Activated CD4-positive, alpha-beta T cell treated with anti-CD3 and anti-CD28 coated beads for 4 hours (primary cell): Measurements from ENCODE around the gene PDZRN4.
"Not testable (repeated sequence)": the region's sequence is repeated elsewhere in the genome, so short reads cannot be mapped to it uniquely, and the experiment has no call there.

Experiments used
- DNase-seq, 2 donors: peaks; one replicate each; pipeline ENCODE4 v3.0.0-alpha.2; 2020

Gene PDZRN4

DNA sequence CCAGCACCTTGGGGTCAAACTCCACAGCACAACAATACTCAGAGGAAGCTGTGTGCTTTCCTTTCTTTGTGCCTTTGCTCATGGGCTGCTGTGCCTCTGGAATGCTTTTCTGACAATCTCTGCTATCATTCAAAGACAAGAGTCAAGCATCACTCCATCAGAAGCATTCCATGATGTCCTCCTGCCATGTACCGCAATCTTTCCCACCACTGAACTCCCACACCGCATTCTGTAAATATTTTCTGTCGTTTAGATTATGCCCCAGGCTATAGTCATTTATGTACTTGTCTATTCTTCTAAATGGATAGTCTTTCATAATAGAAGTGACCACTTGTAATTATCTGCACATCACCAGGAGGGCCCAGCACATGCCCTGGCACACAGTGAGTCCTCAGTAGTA is 327.8 kb downstream of the PDZRN4 start:
- no peak for DNase-seq

DNA sequence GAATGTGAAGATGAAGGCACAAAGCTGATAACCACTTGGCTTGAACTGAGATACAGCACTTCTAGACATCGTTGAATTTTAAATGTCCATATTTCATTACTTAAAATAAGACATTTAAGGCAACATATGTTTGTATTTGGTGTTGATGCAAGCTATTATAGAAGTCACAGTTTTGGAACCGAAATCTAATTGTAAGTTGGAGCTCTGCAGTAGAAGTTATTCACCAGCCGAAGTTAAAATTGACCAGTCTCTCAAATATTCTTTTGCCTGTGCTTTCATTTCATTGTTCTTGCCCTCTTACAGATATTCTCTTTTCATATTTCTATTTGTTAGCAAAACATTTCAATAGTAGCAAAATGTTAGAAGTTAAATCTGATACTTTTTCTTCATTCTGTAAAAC is 332.7 kb downstream of the PDZRN4 start:
- no peak for DNase-seq

DNA sequence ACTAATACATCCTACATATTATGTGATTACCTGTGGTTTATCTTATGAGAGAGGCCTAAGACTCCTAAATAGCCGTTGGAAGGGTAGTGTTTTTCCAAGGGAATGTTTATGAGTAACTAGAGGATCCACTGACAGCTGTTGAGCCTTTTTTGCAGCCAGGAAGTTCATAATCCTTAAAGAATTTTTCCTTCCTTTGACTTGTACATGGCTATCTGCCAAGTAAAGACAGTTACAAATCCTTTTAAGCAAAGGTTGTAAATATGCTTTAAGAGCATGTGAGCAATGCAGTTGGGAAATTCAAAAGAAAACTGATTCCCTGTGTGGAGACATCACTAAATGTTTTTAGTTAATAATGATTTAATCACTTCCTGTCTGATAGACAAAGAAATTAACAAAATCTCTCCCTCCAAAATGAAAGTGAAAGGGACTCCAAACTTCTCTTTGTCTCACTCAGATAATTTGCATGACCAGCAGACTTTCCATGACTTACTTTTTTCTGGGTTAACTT is 333.8 kb downstream of the PDZRN4 start:
- no peak for DNase-seq

DNA sequence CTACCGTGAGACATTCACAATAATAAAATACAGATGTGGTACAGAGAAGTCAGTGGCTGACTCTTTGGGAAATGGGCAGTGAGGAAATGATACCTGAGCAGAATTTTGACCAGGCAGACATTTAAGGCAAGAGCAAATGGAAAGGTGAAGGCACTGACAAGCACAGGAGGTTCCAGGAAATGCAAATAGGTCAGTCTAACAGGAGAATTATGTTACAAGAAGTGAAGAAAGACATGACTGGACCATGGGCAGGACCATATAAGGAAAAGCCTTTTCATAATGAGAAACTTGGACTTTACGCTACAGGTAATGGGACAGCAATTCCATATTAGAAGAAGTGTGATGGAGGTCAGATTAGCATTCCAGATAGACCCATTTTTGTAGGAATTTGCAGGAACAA is 338.9 kb downstream of the PDZRN4 start:
- DNase-seq, result no peak

DNA sequence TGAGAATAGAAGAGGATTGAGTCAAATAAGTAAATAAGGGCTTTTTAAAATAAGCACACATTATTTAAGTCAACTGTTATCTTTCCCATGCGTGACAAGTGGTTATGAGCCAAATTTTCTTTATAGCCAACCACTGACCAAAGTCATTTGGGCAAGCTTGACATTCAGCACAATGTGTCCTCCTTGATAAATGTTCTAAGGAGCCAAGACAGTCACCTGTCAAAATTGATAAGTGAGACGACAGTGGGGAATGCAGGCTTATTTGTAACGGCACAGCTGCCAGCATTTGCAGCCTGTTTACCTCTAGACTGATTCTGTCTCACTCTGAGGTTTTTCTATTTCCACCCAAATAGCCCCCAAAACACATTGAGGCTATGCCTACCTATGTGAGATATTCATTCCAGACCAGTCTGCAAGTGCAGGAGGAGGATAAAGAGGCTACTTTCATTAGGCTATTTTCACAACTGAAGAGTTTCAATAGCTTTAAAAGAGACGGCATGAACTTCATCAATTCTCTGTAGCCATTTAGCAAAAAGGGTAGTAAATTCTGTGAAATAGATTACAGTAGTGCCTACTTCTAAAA is 339.5 kb downstream of the PDZRN4 start:
- DNase-seq, result no peak

DNA sequence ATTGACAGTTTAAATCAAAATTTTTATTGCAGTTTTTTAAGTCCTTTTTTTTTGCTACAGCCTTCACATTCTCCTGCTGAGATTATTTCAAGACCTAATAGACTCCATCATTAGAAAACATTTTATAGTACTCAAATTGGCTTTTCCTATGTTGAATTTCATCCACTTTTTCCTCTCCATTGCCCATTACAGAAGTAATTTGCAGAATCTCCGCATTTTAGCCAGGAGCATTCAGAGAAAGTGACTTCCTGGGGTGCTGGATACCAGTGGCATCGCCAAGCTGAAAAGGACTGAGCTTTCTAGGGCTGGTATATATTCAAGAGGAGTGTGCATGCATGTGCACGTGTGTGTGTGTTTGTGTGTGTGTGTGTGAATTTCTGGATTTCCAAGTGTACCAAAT is 340.8 kb downstream of the PDZRN4 start:
- DNase-seq, result no peak

DNA sequence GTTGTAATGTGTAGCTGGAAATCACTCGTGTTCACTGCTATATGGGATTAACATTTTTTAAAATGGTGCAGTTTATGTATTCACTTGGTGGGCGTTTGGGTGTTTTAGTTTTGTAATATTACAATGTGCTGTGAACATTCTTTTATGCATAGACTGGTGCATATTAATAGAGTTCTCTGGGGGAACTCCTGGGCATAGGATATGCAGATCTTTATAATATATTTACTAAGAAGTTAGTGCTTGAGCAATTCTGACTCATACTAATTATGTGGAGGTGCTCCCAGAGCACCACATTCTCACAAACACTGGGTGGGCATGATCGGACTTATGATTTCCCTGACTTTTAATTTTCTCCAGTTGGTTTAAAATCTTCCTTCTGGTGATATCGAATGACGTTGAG is 342.3 kb downstream of the PDZRN4 start:
- no peak for DNase-seq

DNA sequence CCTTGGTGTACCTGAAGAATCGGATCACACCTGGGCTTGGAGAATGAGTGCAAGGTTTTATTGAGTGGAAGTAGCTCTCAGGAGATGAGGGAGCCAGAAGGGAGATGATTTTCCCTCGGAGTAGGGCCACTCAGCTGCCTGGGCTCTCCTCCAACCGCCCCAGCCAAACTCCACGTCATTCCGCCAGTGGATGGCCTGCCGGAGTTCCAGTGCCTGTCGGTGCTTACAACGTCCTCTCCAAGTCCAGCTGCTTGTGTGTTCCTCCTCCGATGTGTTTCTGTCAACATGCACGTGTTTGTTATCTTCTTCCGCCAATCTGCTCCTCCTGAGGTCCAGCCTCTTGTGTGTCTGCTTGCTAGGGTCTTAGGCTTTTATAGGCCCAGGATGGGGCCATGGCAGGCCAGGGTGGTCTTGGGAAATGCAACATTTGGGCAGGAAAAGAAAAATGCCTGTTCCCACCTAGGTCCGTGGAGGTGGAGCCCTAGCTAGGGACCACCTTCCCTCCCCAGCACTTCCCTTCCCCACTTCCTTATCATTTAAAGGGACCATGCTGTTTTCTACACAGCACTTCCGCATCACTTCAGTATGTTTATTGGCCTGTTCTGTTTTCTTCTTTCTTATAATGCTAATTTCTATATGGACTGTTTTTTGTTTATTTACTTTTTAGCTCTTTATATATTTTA is 343.2 kb downstream of the PDZRN4 start:
- no peak for DNase-seq

DNA sequence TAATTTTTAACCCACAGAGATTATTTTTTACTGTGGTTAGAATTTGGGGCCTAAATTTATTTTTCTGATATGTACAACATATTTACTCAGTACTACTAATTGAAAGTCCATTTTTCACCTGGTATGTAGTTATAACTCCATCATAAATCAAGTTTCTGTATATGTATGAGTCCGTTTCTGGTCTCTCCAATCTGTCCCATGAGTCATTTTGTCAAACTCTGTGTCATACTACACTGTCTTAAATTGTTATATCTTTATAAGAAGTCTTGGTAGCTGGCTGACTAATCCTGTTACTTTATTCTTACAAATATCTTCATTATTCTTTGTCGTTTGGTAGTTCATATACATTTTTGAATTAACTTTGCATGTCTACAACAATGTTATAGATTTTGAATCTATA is 344.0 kb downstream of the PDZRN4 start:
- DNase-seq, result no peak

DNA sequence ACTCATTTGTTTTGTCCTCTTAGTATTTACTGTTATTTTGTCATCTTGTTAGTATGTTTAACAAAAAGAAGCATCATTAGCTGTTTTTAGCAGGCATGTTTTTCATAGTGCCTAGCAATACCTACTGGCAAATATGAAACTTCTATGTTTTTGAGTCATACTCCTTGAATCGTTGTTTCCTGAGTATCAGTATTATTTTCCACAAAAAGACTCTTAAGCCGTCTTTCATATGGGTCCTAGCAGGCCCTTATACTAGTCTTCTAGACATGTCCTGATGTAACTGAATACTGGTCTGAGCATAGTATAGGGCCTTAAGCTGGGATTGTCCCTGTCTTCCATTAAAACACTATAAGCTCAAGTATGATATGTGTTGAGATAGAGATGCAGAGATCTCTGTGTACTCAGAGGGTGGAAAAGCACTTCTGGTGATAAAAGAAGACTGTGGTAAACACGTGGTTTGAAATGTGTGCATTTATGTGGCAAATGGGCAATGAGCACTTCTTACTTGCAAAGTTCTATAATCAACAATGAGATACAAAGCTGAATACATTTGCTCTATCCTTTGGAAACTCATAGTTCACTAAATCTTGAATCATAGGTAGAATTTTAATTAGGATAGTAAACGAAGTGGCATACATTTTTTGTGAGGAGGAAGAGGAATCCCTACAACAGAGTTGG is 348.8 kb downstream of the PDZRN4 start:
- DNase-seq, result no peak

DNA sequence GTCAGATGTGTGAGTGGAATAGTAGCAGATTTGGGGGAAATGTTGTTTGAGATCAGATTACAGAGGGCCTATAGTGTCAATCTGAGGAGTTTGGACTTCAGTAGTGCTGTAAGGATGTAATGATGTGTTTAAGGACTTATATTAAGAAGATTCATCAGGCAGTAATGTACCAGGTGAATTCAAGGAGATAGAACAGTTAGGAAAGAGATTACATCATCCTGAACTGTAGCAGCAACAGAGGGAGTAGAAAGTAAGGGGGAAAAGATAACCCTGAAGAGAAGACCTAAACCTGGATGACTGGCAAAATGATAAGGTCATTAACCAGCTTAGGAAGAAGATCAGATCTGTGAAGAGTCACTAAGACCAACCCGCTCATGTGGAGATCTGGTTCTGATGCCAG is 349.4 kb downstream of the PDZRN4 start:
- DNase-seq, result no peak

DNA sequence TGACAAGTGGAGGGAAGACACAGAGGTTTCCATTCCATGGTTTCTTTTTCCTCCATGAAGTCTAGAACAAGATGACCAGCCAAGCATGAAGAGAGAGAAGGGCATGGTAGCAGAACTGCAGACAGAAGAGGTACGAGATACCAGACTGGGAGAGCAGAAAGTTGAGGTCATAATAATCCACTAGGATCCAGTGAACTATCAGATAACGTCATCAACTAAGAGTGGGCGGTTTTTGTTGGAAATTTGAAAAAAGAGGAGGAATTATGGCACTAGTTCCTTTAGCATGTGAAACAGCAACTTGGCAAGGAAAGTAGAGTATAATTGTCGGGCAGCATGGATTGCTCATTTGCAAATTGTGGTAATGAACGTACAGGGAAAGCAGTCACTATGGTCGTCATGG is 357.6 kb downstream of the PDZRN4 start:
- DNase-seq, result no peak

DNA sequence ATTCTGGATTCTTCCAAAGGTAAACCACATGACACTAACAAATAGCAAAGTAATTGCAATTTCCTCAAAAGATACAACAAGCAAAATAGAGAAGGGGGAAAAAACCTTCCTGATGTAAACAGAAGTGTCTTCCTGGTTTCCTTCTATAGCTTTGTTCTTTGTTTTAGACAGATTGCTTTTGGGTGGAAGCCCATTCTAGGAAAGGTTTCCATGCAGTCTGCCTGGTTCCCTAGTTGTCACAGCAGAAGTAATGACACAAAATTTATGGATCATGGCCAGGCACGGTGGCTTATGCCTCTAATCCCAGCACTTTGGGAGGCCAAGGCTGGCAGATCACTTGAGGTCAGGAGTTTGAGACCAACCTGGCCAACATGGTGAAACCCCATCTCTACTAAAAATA is 359.0 kb downstream of the PDZRN4 start:
- DNase-seq, result not testable (repeated sequence)

DNA sequence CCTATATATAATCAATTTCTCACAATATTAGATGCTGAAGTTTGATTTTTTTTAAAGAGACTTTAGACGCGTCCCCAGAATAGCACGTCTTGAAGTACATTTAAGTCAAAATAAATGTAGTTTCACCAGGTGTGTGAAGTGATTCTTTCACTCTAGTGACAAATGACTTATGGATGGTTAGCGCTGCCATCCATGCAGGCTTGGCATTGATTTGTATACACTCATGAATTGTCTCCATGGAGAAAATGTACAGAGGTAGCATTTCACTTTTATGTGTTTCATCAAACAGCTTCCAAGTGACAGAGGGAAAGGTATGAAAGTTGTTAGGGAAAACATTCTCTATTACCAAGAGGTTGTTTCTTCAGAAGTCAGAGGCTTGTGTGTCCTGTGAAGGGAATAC is 360.8 kb downstream of the PDZRN4 start:
- no peak for DNase-seq

DNA sequence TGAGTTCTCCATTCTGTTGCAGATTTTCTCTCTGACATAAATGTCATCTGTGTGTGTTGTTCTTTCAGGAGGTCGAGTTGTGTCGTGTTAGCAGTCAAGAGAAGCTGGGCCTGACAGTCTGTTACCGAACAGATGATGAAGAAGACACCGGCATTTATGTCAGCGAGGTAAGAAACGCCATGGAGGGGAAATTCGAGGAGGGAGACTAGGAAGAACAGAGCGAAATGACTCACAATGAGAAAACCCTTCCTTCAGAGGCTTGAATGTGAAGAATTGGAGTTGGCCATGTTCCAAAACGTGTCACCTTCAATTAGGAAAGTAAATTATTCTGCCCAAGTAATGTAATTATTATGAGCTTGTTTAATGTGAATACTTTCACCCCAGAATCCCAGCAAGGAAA is 364.5 kb downstream of the PDZRN4 start:
- no peak for DNase-seq

DNA sequence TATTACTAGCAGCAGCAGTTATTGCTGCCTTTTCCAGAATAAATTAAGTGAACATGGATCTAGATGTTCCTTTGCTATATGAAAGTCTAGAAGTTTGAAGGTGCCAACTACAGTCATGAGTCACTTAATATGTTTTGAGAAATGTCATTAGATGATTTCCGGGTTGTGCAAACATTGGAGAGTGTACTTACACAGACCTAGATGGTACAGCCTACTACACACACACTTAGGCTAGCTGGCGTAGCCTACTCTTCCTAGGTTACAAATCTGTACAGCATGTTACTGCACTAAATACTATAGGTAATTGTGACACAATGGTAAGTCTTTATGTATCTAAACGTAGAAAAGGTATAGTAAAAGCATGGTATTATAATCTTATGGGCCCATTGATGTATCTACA is 368.1 kb downstream of the PDZRN4 start:
- no peak for DNase-seq

DNA sequence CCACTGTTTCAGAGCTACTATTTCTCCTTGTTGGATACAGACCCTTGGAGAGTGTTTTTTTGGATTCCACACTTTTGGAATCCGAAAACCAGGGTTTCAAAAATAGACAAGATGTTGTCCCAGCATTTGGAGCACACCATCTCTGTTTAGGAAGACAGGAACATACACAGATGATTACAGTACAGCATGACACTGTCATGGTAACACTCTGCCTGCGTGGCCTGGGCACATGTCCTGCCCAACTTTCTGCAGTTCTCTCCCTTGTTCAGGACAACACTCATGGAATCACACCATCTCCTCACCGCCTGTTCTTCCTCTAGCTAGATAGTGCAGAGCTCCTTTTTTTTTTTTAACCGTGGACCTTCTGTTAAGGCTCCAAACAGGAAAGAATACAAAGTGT is 369.2 kb downstream of the PDZRN4 start:
- no peak for DNase-seq

DNA sequence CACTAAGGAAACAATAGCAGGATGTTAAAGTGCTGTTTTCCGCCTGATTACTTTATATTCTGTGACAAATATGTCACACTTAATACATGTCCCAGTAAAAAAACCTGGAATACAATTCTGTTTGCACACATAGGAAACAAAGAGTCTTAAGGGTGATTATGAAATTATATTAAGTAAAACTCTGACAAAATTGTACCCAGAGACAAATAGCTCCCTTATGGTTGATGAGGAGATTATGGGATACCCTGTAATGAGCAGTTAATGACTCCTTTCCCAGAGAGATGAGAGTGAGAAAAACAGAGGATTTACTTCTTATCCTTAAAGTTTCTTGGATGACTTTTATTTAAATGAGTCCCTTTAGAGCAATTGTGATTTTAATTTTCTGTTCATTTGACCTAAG is 370.6 kb downstream of the PDZRN4 start:
- no peak for DNase-seq

DNA sequence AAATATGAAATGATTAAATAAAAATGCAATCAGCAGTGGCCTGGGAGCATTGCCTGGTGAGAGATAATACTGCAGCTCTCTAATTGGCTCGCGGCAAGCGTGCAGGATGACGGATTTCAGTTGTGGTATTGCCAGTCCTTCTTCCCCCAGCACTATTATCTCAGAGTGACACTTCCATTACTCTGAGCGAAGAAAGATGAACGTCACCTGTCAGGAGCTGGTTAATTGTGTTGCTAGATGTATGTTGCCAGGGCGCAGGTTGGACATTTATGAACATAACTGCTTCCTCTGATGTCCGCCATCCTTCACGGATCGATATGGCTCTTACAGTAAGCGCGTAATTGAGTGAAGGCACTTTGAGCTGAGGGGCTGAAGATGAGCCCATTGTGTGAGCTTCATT is 374.9 kb downstream of the PDZRN4 start:
- no peak for DNase-seq

DNA sequence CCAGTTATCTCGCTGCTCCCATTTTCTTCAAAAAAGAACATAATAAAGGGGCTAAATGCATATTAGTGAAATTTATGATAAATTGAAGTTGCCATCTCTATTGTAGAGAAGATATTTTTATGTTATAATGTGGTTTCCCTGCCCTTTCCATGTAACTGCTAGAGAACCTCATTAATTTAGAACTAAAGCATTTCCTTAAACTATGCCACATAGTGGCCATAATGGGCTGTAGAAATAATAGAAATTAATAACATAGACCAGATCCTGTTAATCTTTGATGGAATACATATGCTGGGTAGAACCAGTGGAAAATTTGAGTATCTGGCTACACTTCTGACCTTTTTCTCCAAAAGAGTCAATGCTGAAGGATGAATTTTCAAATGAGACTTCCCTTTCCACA is 376.7 kb downstream of the PDZRN4 start:
- DNase-seq, result no peak

DNA sequence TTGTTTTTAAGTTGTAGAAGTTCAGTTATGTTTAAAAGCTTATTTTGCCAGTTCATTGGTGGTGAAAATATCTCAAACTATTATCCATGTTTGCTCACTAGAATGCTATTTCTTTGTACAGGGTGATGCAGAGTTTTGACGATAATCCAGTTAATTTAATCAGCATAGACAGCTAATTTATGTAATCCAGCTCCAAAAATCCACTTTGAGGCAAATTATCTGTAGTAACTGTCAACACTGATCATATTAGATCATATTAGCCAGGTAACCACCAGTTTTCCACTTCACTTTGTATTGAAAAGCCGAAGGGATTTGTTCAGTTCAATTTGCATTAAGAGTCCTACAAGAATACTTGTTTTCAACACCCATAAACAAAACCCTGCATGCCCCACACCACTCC is 378.6 kb downstream of the PDZRN4 start:
- DNase-seq, result no peak

DNA sequence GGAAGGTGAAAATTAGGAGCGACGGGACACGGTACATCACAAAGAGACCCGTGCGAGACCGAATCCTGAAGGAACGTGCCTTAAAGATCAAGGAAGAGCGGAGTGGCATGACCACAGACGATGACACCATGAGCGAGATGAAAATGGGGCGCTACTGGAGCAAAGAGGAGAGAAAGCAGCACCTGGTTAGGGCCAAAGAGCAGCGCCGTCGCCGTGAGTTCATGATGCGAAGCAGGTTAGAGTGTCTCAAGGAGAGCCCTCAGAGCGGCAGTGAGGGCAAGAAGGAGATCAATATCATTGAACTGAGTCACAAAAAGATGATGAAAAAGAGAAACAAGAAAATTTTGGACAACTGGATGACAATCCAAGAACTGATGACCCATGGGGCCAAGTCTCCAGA is 385.3 kb downstream of the PDZRN4 start:
- no peak for DNase-seq

DNA sequence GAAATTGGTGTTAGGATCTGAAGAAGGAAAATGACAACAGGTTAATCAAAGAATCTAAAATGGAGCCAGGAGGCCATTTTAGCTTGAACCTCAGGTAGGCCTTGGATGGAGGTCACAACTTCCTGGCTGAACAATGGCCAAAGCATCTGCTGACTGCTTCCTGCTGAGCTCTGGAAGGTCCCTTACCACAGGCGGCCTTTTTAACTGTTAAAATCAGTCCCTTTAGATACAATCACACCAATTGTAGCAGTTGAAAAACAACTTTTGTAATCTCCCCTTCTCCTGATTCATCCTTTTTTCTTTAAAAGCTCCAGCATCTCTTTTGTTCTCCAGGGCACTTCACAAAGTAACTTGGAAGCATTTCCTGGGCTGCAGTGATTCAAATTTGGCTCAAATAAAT is 388.8 kb downstream of the PDZRN4 start:
- DNase-seq, result no peak

DNA sequence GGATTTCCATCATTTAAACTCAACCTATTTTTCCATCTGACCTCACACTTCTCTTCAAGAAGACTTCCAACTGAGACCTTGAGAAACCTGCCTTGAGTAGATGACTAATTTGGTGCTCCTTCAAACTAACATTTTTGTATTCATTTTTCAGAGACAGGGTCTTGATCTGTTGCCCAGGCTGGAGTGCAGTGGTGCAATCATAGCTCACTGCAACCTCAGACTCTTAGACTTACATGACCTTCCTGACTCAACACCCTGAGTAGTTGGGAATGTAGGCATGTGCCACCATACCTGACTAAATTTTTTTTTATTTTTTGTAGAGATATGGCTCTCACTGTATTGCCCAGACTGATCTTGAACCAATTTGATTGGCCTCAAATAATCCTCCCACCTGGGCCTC is 389.9 kb downstream of the PDZRN4 start:
- DNase-seq, result no peak

DNA sequence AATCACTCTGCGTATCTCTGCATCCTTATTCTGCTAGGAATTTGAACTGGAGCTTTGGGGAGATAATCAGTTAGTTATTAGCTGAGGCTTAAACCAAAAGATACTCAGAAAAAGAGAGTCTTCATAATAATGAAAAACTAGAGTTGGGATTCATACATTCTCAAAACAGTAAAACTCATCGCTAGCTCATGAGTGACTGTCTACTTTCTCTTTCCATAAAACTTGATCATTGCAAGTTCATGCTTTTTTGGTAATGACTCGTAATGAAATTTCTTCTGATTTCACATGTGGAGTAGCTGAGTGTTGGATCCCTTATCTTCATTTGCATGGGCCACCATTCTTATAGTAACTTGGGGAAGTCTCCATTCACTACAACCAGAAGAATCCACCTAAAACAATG is 397.7 kb downstream of the PDZRN4 start:
- no peak for DNase-seq
